Measurements from ENCODE around the gene NSMF. TPM values are rescaled to one million over a fixed set of nuclear protein-coding genes. Genes with fewer than 3 reads are reported as not detected.
"Not testable (repeated sequence)": the region's sequence is repeated elsewhere in the genome, so short reads cannot be mapped to it uniquely, and the experiment has no call there.

NSMF gene
- total RNA-seq, 1 experiment from 2014 or later: 36.8 TPM

GRCh38 chr9:137417161-137418021 is 41.7 kb downstream of the NSMF start:
- DNase-seq (ENCODE audit: extremely low read depth, low read depth): no peak

- no peak for DNase-seq (ENCODE audit: extremely low read depth, low read depth)
Measured at GRCh38 chr9:137416563-137417151, 42.5 kb downstream of the NSMF start.

GRCh38 chr9:137416006-137416562 is 43.0 kb downstream of the NSMF start:
- no peak for DNase-seq (ENCODE audit: extremely low read depth, low read depth)

- DNase-seq (ENCODE audit: extremely low read depth, low read depth): no peak
Measured at GRCh38 chr9:137415451-137415850, 43.7 kb downstream of the NSMF start.

- DNase-seq (ENCODE audit: extremely low read depth, low read depth): no peak
Measured at GRCh38 chr9:137412431-137412830, 46.7 kb downstream of the NSMF start.

- peak; percentile 69 for DNase-seq (ENCODE audit: extremely low read depth, low read depth)
Measured at GRCh38 chr9:137411645-137412380, 47.3 kb downstream of the NSMF start.

GRCh38 chr9:137411260-137411644 is 47.9 kb downstream of the NSMF start:
- DNase-seq (ENCODE audit: extremely low read depth, low read depth): no peak

- no peak for DNase-seq (ENCODE audit: extremely low read depth, low read depth)
Measured at GRCh38 chr9:137410891-137411249, 48.3 kb downstream of the NSMF start.

- not testable (repeated sequence) for DNase-seq (ENCODE audit: extremely low read depth, low read depth)
Measured at GRCh38 chr9:137410236-137410890, 48.8 kb downstream of the NSMF start.

GRCh38 chr9:137409515-137409914 is 49.6 kb downstream of the NSMF start:
- no peak for DNase-seq (ENCODE audit: extremely low read depth, low read depth)

- DNase-seq (ENCODE audit: extremely low read depth, low read depth): no peak
Measured at GRCh38 chr9:137408651-137409405, 50.3 kb downstream of the NSMF start.

- DNase-seq (ENCODE audit: extremely low read depth, low read depth): no peak
Measured at GRCh38 chr9:137407590-137408300, 51.4 kb downstream of the NSMF start.

GRCh38 chr9:137406876-137407589 is 52.1 kb downstream of the NSMF start:
- DNase-seq (ENCODE audit: extremely low read depth, low read depth): peak; percentile 48

- DNase-seq (ENCODE audit: extremely low read depth, low read depth): no peak
Measured at GRCh38 chr9:137406085-137406760, 52.9 kb downstream of the NSMF start.

- no peak for DNase-seq (ENCODE audit: extremely low read depth, low read depth)
Measured at GRCh38 chr9:137405677-137406081, 53.5 kb downstream of the NSMF start.

GRCh38 chr9:137404961-137405567 is 54.1 kb downstream of the NSMF start:
- no peak for DNase-seq (ENCODE audit: extremely low read depth, low read depth)

GRCh38 chr9:137403269-137403668 is 55.9 kb downstream of the NSMF start:
- no peak for DNase-seq (ENCODE audit: extremely low read depth, low read depth)

GRCh38 chr9:137402746-137403145 is 56.4 kb downstream of the NSMF start:
- no peak for DNase-seq (ENCODE audit: extremely low read depth, low read depth)
